Kidney (tissue), 14 donors: Measurements from ENCODE around the gene PRR5L. TPM values are rescaled to one million over a fixed set of nuclear protein-coding genes. Genes with fewer than 3 reads are reported as not detected.

Experiments used
- DNase-seq, 5 donors: peaks; one replicate each; pipeline ENCODE4 v3.0.0-alpha.2; 2013 to 2020
- FAIRE-seq: peaks from 2 replicates; lab custom pipeline; 2012; peaks lifted over from hg19 to GRCh38; lab: Jason Lieb, UNC
- H3K27ac ChIP-seq, 2 donors: one replicate each; pipeline ENCODE4 v1.7.0; 2013; ENCODE audit warnings: low read depth in 2 of 2, low read length in 2 of 2, inconsistent platforms in 1 of 2
- H3K27me3 ChIP-seq: one replicate; pipeline ENCODE4 v1.7.1; 2013; ENCODE audit warnings: low read length, inconsistent platforms; ENCODE audit not compliant: control insufficient read depth, insufficient read depth
- H3K36me3 ChIP-seq, 3 donors: one replicate each; pipeline versions ENCODE4 v1.7.0 to v1.7.1; 2013; ENCODE audit warnings: low read length in 3 of 3, control low read depth in 1 of 3, inconsistent platforms in 1 of 3; ENCODE audit not compliant: insufficient read depth in 3 of 3, control insufficient read depth in 2 of 3
- H3K4me1 ChIP-seq, 3 donors: one replicate each; pipeline versions ENCODE4 v1.7.0 to v1.7.1; 2013; ENCODE audit warnings: low read length in 3 of 3, inconsistent platforms in 1 of 3, low read depth in 1 of 3; ENCODE audit not compliant: control insufficient read depth in 2 of 3, insufficient read depth in 2 of 3
- H3K4me3 ChIP-seq, 3 donors: one replicate each; pipeline versions ENCODE4 v1.7.0 to v1.8.1; 2013; ENCODE audit warnings: low read length in 3 of 3, control low read depth in 1 of 3, inconsistent platforms in 1 of 3
- H3K9ac ChIP-seq, 3 donors: one replicate each; pipeline versions ENCODE4 v1.7.0 to v1.7.1; 2013; ENCODE audit warnings: low read length in 3 of 3, control low read depth in 1 of 3, inconsistent platforms in 1 of 3
- H3K9me3 ChIP-seq, 3 donors: one replicate each; pipeline versions ENCODE4 v1.7.0 to v1.7.1; 2013; ENCODE audit warnings: low read length in 3 of 3, control low read depth in 1 of 3, inconsistent platforms in 1 of 3; ENCODE audit not compliant: control insufficient read depth in 2 of 3, insufficient read depth in 1 of 3
- CTCF ChIP-seq: IDR thresholded peaks from 3 replicates; pipeline ENCODE4 v1.5.1; 2012; ENCODE audit warnings: mild to moderate bottlenecking, moderate library complexity, borderline replicate concordance; ENCODE audit not compliant: insufficient read depth; ENCODE audit errors: extremely low read depth
- intact Hi-C: fragments of 100-400 bp; cut with DNase I; formaldehyde crosslinking; loops from one replicate; pipeline ENCODE4 v1.11.1; 2022
- polyA plus RNA-seq: library from polyadenylated mRNA; stranded (reverse); fragments of 350-450 nt; fragmentation: Illumina TruSeq; extraction: RNeasy Lipid Tissue Mini Kit (QIAGEN cat#74804); gene quantifications from one replicate; pipeline ENCODE4 v1.2.3, GENCODE V29; 2014; ENCODE audit warnings: low read depth, low replicate concordance; ENCODE audit not compliant: insufficient read depth
- total RNA-seq: library from RNA; stranded (reverse); fragmentation: NEBNext Ultra II Directional; extraction: Animal tissue kit (Norgen Biotek cat#: 25700); gene quantifications from one replicate; pipeline ENCODE4 v1.2.1, GENCODE V29; 2021
- donor health status: control.
- donor health status: control.
- donor health status: control.
- donor health status: control.
- donor health status: control.
- donor health status: DM: yes; HTN: yes; CAD: no.
- donor health status: Normal renal cell carcinoma (clear cell type).

Gene PRR5L
- total and polyA plus RNA-seq, 2 donors from 2014 or later: 6.3 to 17.5 TPM

DNA sequence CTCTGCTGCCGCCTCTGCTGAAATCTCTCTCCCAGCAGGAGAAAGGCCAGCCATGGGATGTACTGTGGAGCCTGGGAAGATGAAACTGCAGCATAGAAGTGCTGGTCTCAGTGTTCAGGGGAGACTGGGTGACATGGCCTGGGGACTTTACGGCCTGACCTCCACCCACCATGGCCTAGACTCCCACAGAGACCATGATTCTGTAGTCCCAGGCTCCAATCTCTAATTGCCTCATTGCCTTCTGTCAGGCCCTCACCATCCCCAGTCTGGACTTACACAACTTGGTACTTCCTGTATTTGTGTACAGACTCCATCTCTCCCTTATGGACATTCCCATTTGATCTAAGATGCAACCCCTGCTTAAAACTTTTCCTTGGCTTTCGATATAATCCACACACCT lies 170.9 kb downstream of the PRR5L start:
- H3K4me3 ChIP-seq: no peak overlapping the region
- FAIRE-seq (no peak), DNase-seq (no peak)
- no peaks in the 10 kb centered on the region for H3K9me3 ChIP-seq
- H3K4me1 ChIP-seq: no peaks in the 10 kb centered on the region
- no peak overlapping the region for H3K9ac ChIP-seq
- H3K36me3 ChIP-seq: no peaks in the 10 kb centered on the region
- intact Hi-C loops: no loop called here
- no peak overlapping the region for H3K27ac ChIP-seq
- no peak for TF ChIP-seq CTCF
- H3K27me3 ChIP-seq: no peaks in the 10 kb centered on the region

DNA sequence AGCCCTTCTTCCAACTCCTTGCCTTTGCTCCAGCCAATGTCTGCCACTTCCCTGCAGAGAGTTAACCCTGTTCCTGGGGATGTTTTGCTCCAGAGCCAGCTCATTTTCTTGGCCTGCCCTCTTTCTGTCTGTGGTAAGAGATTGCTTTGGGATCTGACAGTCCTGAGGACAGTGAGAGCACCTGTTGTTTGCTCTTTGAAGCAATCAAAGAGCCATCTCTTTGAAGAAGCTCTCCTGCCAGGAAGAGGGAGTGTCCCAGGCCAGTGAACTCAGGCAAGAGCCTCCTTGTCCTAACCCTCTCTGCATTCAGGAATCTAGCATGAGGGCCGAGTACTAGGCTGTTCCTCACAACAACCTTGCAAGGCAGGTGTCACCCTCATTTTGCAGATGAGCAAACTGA lies 171.8 kb downstream of the PRR5L start:
- no peak overlapping the region for H3K4me3 ChIP-seq
- no peaks in the 10 kb centered on the region for H3K36me3 ChIP-seq
- no peaks in the 10 kb centered on the region for H3K27me3 ChIP-seq
- no peak for TF ChIP-seq CTCF
- no peaks in the 10 kb centered on the region for H3K4me1 ChIP-seq
- FAIRE-seq (no peak), DNase-seq (no peak)
- H3K9ac ChIP-seq: no peak overlapping the region
- intact Hi-C loops: no loop called here
- H3K9me3 ChIP-seq: no peaks in the 10 kb centered on the region
- H3K27ac ChIP-seq: no peak overlapping the region

- Histone ChIP-seq H3K27me3 (no peaks in the 10 kb centered on the region), H3K4me1 (no peaks in the 10 kb centered on the region), H3K36me3 (no peaks in the 10 kb centered on the region), H3K9me3 (no peaks in the 10 kb centered on the region), H3K9ac (no peak overlapping the region), H3K4me3 (no peak overlapping the region), H3K27ac (no peak overlapping the region)
- DNase-seq (no peak), FAIRE-seq (no peak)
- intact Hi-C loops: no loop called here
- no peak for TF ChIP-seq CTCF
Observed at GRCh38 chr11:36469063-36469462, 173.0 kb downstream of the PRR5L start.
